Mesenchymal stem cell (in vitro differentiated cells and primary cell): ENCODE measurements around the gene GET3.
A peak's percentile ranks its signal among the peaks of the same experiment; 100 is the strongest.

Experiments
- DNase-seq: peaks from one replicate; pipeline ENCODE4 v3.0.0-alpha.2; 2013
- H2AFZ ChIP-seq: one replicate; pipeline ENCODE4 v1.6.1; 2013; ENCODE audit warnings: low read depth, mild to moderate bottlenecking, control low read depth, inconsistent platforms, low read length, moderate library complexity
- H2AK5ac ChIP-seq: 2 replicates; pipeline ENCODE4 v1.6.1; 2013; ENCODE audit warnings: low read length, moderate library complexity, mild to moderate bottlenecking, inconsistent platforms; ENCODE audit not compliant: severe bottlenecking
- H2BK120ac ChIP-seq: one replicate; pipeline ENCODE4 v1.6.1; 2013; ENCODE audit warnings: low read depth, mild to moderate bottlenecking, inconsistent platforms, low read length, moderate library complexity
- H2BK12ac ChIP-seq, 2 experiments: one replicate each; pipeline ENCODE4 v1.6.1; 2013; ENCODE audit warnings: inconsistent platforms in 2 of 2, low read length in 2 of 2, mild to moderate bottlenecking in 2 of 2, moderate library complexity in 2 of 2, control low read depth in 1 of 2
- H2BK15ac ChIP-seq: one replicate; pipeline ENCODE4 v1.6.1; 2013; ENCODE audit warnings: mild to moderate bottlenecking, low read depth, inconsistent platforms; ENCODE audit not compliant: poor library complexity, severe bottlenecking
- H2BK5ac ChIP-seq: 2 replicates; pipeline ENCODE4 v1.6.1; 2013; ENCODE audit warnings: low read depth, mild to moderate bottlenecking, low read length, control low read depth, inconsistent platforms; ENCODE audit not compliant: poor library complexity, severe bottlenecking
- H3K14ac ChIP-seq, 2 experiments: one replicate each; pipeline ENCODE4 v1.6.1; 2013; ENCODE audit warnings: inconsistent platforms in 2 of 2, low read length in 2 of 2, control low read depth in 1 of 2, mild to moderate bottlenecking in 1 of 2, moderate library complexity in 1 of 2
- H3K18ac ChIP-seq, 2 experiments: one replicate each; pipeline ENCODE4 v1.6.1; 2013; ENCODE audit warnings: inconsistent platforms in 2 of 2, low read length in 2 of 2, control low read depth in 1 of 2, low read depth in 1 of 2, mild to moderate bottlenecking in 1 of 2
- H3K23ac ChIP-seq, 2 experiments: one replicate each; pipeline ENCODE4 v1.6.1; 2013; ENCODE audit warnings: inconsistent platforms in 2 of 2, low read length in 2 of 2, mild to moderate bottlenecking in 2 of 2, moderate library complexity in 2 of 2, control low read depth in 1 of 2
- H3K27ac ChIP-seq: 2 replicates; pipeline ENCODE4 v1.5.1; 2013; ENCODE audit warnings: mild to moderate bottlenecking, moderate library complexity, low read length, control low read depth, inconsistent platforms; ENCODE audit not compliant: poor library complexity, severe bottlenecking
- H3K27me3 ChIP-seq, 2 experiments: 2 replicates each; pipeline versions ENCODE4 v1.6.1 to v1.7.0; 2013; ENCODE audit warnings: low read length in 2 of 2, mild to moderate bottlenecking in 2 of 2, moderate library complexity in 2 of 2, control low read depth in 1 of 2, inconsistent platforms in 1 of 2; ENCODE audit not compliant: control insufficient read depth in 1 of 2, insufficient read depth in 1 of 2
- H3K36me3 ChIP-seq, 2 experiments: 2 replicates each; pipeline versions ENCODE4 v1.6.1 to v1.7.0; 2013; ENCODE audit warnings: low read length in 2 of 2, control low read depth in 1 of 2, inconsistent platforms in 1 of 2, low read depth in 1 of 2, mild to moderate bottlenecking in 1 of 2; ENCODE audit not compliant: insufficient read depth in 2 of 2, control insufficient read depth in 1 of 2
- H3K4ac ChIP-seq, 2 experiments: one replicate each; pipeline ENCODE4 v1.6.1; 2013; ENCODE audit warnings: inconsistent platforms in 2 of 2, low read length in 2 of 2, mild to moderate bottlenecking in 2 of 2, moderate library complexity in 2 of 2, control low read depth in 1 of 2, low read depth in 1 of 2
- H3K4me1 ChIP-seq: 2 replicates; pipeline ENCODE4 v1.6.1; 2013; ENCODE audit warnings: low read depth, low read length, control low read depth; ENCODE audit not compliant: control insufficient read depth, insufficient read depth
- H3K4me2 ChIP-seq: 2 replicates; pipeline ENCODE4 v1.6.1; 2013; ENCODE audit warnings: low read length, mild to moderate bottlenecking, inconsistent platforms; ENCODE audit not compliant: poor library complexity, severe bottlenecking
- H3K4me3 ChIP-seq, 2 experiments: 2 replicates each; pipeline versions ENCODE4 v1.5.1 to v1.7.0; 2013; ENCODE audit warnings: low read length in 2 of 2, mild to moderate bottlenecking in 2 of 2, control low read depth in 1 of 2, low read depth in 1 of 2; ENCODE audit not compliant: insufficient read depth in 1 of 2
- H3K79me1 ChIP-seq: replicated peaks from 2 replicates; pipeline ENCODE4 v1.6.1; 2013; ENCODE audit warnings: mild to moderate bottlenecking, control low read depth, low read length, inconsistent platforms; ENCODE audit not compliant: poor library complexity, severe bottlenecking
- H3K9ac ChIP-seq: 2 replicates; pipeline ENCODE4 v1.7.0; 2013; ENCODE audit warnings: mild to moderate bottlenecking, low read length, moderate library complexity
- H3K9me3 ChIP-seq: 2 replicates; pipeline ENCODE4 v1.7.0; 2013; ENCODE audit warnings: mild to moderate bottlenecking, low read length; ENCODE audit not compliant: control insufficient read depth
- H4K8ac ChIP-seq: one replicate; pipeline ENCODE4 v1.6.1; 2013; ENCODE audit warnings: inconsistent platforms, mild to moderate bottlenecking, low read length, moderate library complexity
- H4K91ac ChIP-seq: one replicate; pipeline ENCODE4 v1.6.1; 2013; ENCODE audit warnings: mild to moderate bottlenecking, low read length, inconsistent platforms
- WGBS: methylation state at CpG from one replicate; pipeline ENCODE4 v1.1.7; 2013; ENCODE audit warnings: mixed read lengths; 5-methylcytosine and 5-hydroxymethylcytosine counted together

The GET3 gene

DNA sequence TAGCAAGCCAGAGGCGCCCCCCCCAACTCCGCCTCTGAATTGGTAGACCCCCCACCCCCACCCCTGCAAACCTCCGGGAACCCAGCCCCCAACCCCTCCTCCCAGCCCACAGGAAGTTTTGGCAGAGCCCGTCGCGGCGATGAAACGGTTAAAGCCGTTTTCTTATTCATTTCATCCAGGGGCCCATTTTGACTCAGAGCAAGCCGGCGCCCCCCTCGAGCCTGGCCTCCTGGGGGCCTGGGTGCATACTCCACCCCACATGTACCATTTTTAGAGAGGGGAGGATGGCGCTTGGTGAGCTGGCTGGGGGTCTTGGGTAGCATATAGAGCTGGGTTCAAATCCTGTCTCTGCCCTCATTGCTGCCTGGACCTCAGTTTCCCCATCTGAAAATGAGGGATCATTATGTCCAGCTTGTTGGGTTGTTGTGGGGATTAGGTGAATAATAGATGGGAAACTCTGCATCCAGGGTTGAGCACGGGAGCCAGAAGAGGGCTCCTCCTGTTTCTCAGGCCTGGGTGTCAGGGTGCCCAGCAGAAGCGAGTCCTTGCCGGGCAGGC lies 46.1 kb downstream of the GET3 start:
- peaks cover 48% of the 10 kb centered on the region for H3K4me1 ChIP-seq
- no peak overlapping the region for H2BK5ac ChIP-seq
- no peak overlapping the region for H2AFZ ChIP-seq
- peak overlapping the region; percentile 98 for H4K8ac ChIP-seq
- peak overlapping the region in 1 of 2 experiments; percentile 74 for H3K4me3 ChIP-seq
- H3K36me3 ChIP-seq: no peaks in the 10 kb centered on the region
- H3K23ac ChIP-seq: no peak overlapping the region
- peak overlapping the region in 1 of 2 experiments; percentile 51 for H3K14ac ChIP-seq
- H2BK120ac ChIP-seq: peak overlapping the region; percentile 83
- WGBS: 16% methylated on average over 14 of the region's 16 CpGs
- no peaks in the 10 kb centered on the region for H3K9me3 ChIP-seq
- H2AK5ac ChIP-seq: peak overlapping the region; percentile 57
- H3K27me3 ChIP-seq: no peaks in the 10 kb centered on the region
- DNase-seq: peak; percentile 39
- H2BK15ac ChIP-seq: peak overlapping the region; percentile 73
- H3K4ac ChIP-seq: peak overlapping the region; percentile 95 to 98
- peak overlapping the region; percentile 95 to 98 for H3K18ac ChIP-seq
- H2BK12ac ChIP-seq: peak overlapping the region; percentile 60 to 100
- H4K91ac ChIP-seq: peak overlapping the region; percentile 99
- peak overlapping the region; percentile 91 for H3K4me2 ChIP-seq
- H3K79me1 ChIP-seq: peaks cover 1% of the 10 kb centered on the region
- peak overlapping the region; percentile 86 for H3K9ac ChIP-seq
- H3K27ac ChIP-seq: peak overlapping the region; percentile 35

DNA sequence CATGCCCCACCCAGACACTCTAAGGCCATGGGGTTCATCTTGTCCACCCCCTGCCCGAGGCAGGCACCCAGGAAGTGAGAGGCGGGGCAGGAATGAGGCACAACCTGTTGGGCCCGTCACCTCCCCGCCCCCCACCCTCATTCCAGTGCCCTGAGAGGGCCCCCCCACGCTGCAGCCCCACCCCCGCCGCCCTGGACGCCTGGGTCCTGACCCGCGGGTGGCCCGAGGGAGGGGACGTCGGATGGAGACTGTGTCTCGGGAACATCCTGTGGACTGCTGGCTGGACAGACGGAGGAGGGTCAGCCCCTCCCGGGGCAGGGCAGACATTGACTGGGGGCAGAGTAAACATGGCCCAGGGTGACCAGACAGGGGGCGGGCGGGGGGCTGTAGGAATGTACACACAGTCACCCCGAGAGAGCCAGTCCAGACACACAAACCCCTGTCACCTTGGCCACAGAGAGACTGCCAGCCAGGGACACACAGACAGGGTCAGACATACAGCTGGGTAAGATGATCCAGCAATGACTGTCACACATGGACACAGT lies 46.6 kb downstream of the GET3 start:
- Histone ChIP-seq H3K9me3 (no peaks in the 10 kb centered on the region), H4K91ac (peak overlapping the region; percentile 89), H3K4me1 (peaks cover 50% of the 10 kb centered on the region), H3K23ac (no peak overlapping the region), H3K9ac (peak overlapping the region; percentile 64), H2AK5ac (peak overlapping the region; percentile 57), H2BK12ac (peak overlapping the region; percentile 96 to 100), H2BK15ac (peak overlapping the region; percentile 73), H3K14ac (no peak overlapping the region), H3K4me3 (no peak overlapping the region), H3K18ac (peak overlapping the region; percentile 68 to 96), H2BK120ac (peak overlapping the region; percentile 83), H3K4ac (peak overlapping the region; percentile 62 to 98), H2BK5ac (no peak overlapping the region), H3K27ac (peak overlapping the region; percentile 35), H4K8ac (peak overlapping the region; percentile 67), H2AFZ (no peak overlapping the region), H3K79me1 (peaks cover 1% of the 10 kb centered on the region), H3K36me3 (no peaks in the 10 kb centered on the region), H3K27me3 (no peaks in the 10 kb centered on the region), H3K4me2 (peak overlapping the region; percentile 36)
- peak; percentile 68 for DNase-seq
- 11% methylated on average over 16 of the region's 19 CpGs for WGBS

DNA sequence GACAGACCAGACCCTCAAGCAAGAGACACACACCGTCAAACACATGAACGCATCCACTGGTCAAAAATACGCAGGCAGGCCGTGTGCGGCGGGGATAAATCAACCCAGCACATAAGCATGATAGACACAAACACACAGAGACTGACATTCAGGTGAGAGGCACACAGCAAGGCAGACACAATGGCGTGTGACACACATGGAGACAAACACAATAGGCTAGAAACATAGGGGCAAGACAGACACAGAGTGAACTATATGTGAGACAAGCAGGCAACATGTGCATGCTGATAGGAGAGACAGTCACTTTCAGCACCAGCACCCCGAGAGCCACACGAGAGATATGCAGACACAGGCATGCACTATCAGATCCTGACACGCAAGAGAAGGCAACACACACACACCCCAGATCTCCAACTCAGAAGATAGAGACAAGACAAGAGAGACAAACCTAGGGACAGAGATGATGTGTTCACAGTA lies 47.1 kb downstream of the GET3 start:
- Histone ChIP-seq H3K4ac (peak overlapping the region; percentile 25 to 33), H2BK12ac (peak overlapping the region; percentile 95 to 96), H3K4me2 (no peak overlapping the region), H2BK15ac (no peak overlapping the region), H2BK120ac (no peak overlapping the region), H4K8ac (peak overlapping the region; percentile 55), H3K14ac (no peak overlapping the region), H3K4me1 (peaks cover 49% of the 10 kb centered on the region), H3K23ac (no peak overlapping the region), H3K79me1 (peaks cover 1% of the 10 kb centered on the region), H3K9me3 (no peaks in the 10 kb centered on the region), H4K91ac (peak overlapping the region; percentile 89), H3K27me3 (no peaks in the 10 kb centered on the region), H2BK5ac (no peak overlapping the region), H3K18ac (peak overlapping the region; percentile 46 to 64), H2AK5ac (peak overlapping the region; percentile 28), H3K9ac (peak overlapping the region; percentile 0), H2AFZ (no peak overlapping the region), H3K4me3 (no peak overlapping the region), H3K27ac (peak overlapping the region; percentile 6), H3K36me3 (no peaks in the 10 kb centered on the region)
- WGBS: 55% methylated on average over 7 of the region's 10 CpGs
- peak; percentile 82 for DNase-seq

GRCh38 chr19:12784871-12785430 lies 47.7 kb downstream of the GET3 start:
- no peak overlapping the region for H3K27ac ChIP-seq
- no peaks in the 10 kb centered on the region for H3K36me3 ChIP-seq
- H2BK5ac ChIP-seq: no peak overlapping the region
- no peak overlapping the region for H3K14ac ChIP-seq
- H4K8ac ChIP-seq: peak overlapping the region; percentile 55
- peak overlapping the region; percentile 38 to 91 for H3K18ac ChIP-seq
- peak; percentile 76 for DNase-seq
- H2BK15ac ChIP-seq: no peak overlapping the region
- peaks cover 1% of the 10 kb centered on the region for H3K79me1 ChIP-seq
- no peak overlapping the region for H2AK5ac ChIP-seq
- H3K27me3 ChIP-seq: no peaks in the 10 kb centered on the region
- H2BK120ac ChIP-seq: no peak overlapping the region
- no peak overlapping the region for H3K4me2 ChIP-seq
- H3K9me3 ChIP-seq: no peaks in the 10 kb centered on the region
- peak overlapping the region; percentile 40 for H4K91ac ChIP-seq
- H3K4ac ChIP-seq: peak overlapping the region; percentile 25 to 33
- H2BK12ac ChIP-seq: peak overlapping the region; percentile 12 to 95
- H3K4me1 ChIP-seq: peaks cover 49% of the 10 kb centered on the region
- peak overlapping the region; percentile 40 for H3K9ac ChIP-seq
- H3K23ac ChIP-seq: no peak overlapping the region
- WGBS: 70% methylated on average over 5 of the region's 5 CpGs
- no peak overlapping the region for H2AFZ ChIP-seq
- no peak overlapping the region for H3K4me3 ChIP-seq
